Fibroblast of lung (primary cell): ENCODE data around the gene OPN1SW.

Experiments used
- EZH2 ChIP-seq: IDR thresholded peaks from 2 replicates; pipeline ENCODE4 v1.5.1; 2012; ENCODE audit warnings: low read length, control low read depth, mild to moderate bottlenecking; ENCODE audit errors: missing control alignments
- TF ChIP-seq, protein P1 (sequence below), 2 donors: IDR thresholded peaks in 1 of 2; conservative IDR thresholded peaks in 1 of 2; 1 replicate in 1 of 2; 2 replicates in 1 of 2; pipeline ENCODE4 v1.5.1; 2011 to 2012; ENCODE audit warnings: low read length in 2 of 2, control low read depth in 1 of 2, inconsistent platforms in 1 of 2, low read depth in 1 of 2, mild to moderate bottlenecking in 1 of 2

DNA sequence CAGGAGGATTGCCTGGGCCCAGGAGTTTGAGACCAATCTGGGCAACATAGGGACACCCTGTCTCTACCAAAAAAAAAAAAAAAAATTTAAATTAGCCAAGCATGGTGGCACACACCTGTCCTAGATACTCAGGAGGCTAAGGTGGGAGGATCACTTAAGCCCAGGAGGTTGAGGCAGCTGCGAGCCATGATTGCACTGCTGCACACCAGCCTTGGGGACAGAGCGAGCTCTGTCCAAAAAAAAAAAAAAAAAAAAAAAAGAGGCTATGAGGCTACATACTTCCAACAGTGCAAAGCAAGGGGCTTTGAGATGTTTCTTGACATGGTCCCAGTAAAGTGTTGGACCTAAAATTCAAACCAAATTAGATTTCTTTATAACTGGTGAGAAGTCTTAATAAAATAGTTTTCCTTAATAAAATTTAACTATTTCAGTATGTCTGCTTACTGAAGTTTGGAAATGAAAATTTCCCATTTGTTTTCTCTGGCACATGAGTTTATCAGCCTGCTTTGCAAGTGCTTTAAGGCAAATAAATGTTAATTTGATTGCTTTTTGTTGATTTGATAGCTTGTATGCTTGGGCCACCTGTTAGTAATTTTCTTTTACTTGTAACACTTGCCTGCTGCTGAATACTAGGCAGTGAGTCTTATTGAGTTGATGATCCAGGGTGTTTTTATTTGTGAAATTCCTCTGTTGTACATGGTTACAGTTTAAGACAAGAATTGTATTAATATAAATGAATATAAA lies 20.3 kb downstream of the OPN1SW start:
- TF ChIP-seq, protein P1, sequence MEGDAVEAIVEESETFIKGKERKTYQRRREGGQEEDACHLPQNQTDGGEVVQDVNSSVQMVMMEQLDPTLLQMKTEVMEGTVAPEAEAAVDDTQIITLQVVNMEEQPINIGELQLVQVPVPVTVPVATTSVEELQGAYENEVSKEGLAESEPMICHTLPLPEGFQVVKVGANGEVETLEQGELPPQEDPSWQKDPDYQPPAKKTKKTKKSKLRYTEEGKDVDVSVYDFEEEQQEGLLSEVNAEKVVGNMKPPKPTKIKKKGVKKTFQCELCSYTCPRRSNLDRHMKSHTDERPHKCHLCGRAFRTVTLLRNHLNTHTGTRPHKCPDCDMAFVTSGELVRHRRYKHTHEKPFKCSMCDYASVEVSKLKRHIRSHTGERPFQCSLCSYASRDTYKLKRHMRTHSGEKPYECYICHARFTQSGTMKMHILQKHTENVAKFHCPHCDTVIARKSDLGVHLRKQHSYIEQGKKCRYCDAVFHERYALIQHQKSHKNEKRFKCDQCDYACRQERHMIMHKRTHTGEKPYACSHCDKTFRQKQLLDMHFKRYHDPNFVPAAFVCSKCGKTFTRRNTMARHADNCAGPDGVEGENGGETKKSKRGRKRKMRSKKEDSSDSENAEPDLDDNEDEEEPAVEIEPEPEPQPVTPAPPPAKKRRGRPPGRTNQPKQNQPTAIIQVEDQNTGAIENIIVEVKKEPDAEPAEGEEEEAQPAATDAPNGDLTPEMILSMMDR (conservative IDR thresholded peaks at IDR 0.05 in 1 of 2, IDR thresholded peaks at IDR 0.05 in 1 of 2; ENCODE audit: low read depth in 1 of 2, low read length in 2 of 2) = no peak
- no peak for TF ChIP-seq EZH2
